C1 segment of cervical spinal cord (tissue), 14 donors: ENCODE results near the gene ABCA7.

Source experiments
- DNase-seq, 14 donors: peaks; one replicate each; lab custom pipeline; 2025; lab: John Stamatoyannopoulos, UW

The ABCA7 gene

GRCh38 chr19:1085053-1085658 is 45.2 kb downstream of the ABCA7 start:
- DNase-seq: no peak

- DNase-seq: no peak
These were observed 46.0 kb downstream of the ABCA7 start for GRCh38 chr19:1085676-1086442.

- no peak for DNase-seq
These were observed 46.7 kb downstream of the ABCA7 start for GRCh38 chr19:1086613-1087012.

DNA sequence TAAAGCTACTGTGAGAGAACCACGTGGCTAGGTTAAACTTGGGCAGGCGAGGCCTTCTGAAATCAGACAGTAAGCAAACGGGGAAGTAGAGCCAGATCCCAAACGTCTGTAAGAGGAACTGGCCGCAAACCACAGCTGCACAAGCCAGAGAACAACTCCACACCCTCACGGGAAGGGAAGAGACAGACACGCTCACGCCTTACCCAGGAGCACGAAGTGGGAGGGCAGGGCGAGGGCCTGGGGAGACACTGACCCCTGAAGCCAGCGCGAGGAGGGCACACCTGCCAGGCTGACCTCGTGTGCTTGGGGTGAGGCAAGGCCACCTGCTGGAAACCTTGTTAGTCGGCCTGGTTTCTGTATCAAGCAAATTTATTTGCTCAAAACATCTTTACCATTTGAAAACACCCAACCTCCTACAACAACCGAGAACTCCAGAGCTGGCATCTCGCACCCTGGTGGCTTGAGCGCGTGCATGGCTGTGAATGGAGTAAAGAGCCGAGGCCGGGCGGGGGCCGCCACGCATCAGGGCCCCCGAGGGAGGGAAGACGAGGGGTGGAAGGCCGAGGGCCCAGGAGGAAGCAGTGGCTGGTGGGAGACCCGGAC is 48.0 kb downstream of the ABCA7 start:
- DNase-seq: peak in 6 of 14 donors; percentile 19 to 50 (median 38)

- DNase-seq: no peak
These were observed 48.6 kb downstream of the ABCA7 start for GRCh38 chr19:1088416-1089010.

DNA sequence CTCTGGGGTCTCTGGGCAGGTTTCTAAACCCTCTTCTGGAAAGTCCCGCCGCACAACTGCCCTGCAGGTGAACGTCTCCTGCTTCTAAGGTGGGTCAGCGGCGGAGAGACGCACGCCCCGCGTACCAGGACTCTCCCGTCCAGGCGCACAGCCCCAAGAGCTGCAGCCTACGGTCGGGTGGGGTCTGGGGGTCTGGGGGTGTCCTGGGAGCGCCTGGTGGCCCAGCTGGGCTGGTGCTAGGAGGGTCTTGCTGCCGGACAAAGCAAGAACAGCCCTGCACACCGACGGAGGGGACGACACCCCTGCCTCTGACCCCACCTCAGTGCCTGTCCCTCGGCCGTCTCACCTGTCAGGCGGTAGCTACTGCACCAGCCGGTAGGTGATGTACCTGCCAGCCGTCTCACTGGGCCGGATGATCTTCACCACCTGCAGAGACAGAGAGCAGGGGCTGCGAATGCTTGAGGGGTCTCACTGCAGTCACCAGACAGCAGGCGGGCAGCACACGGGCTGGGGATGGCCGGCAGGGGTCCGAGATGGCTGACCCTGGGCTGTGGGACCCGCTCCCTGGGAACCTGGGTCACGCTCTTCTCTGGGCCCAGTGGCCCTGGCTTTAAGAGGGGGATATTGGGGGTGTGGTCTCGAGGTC is 49.3 kb downstream of the ABCA7 start:
- no peak for DNase-seq

GRCh38 chr19:1089891-1090290 is 50.0 kb downstream of the ABCA7 start:
- no peak for DNase-seq

- DNase-seq: no peak
These were observed 51.0 kb downstream of the ABCA7 start for GRCh38 chr19:1090731-1091543.

GRCh38 chr19:1091544-1092175 is 51.8 kb downstream of the ABCA7 start:
- no peak for DNase-seq

- no peak for DNase-seq
These were observed 53.4 kb downstream of the ABCA7 start for GRCh38 chr19:1093330-1093729.

DNA sequence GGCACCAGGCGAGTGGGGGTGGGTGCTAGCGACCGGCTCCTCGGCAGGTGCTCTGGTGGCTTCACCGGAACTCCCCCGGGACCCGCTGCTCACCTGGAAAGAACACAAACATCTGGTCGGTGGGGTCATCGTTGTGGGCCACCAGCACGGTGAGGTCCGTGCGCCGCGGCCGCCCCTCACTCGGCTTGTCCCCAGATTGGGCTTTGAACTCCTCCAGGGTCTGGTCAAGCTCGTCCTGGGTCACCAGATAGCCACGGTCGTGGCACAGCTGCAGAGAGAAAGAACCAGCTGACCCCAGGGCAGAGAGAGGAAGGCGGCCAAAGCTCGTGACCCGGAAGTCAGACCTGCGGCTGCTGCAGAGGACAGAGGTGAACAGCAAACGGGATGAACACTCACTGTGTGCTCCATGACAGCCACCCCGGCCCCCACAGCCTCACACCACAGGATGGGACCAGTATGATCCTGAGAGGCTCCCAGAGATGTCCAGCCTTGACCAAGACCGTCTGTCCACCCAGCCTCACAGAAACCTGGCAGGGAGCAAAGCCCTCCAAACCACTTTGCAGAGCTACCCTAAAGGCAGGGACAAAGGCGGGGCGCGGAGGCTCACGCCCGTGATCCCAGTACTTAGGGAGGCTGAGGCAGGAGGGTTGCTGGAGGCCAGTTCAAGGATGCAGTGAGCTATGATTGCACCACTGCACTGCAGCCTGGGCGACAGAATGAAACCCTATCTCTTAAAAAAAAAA is 54.1 kb downstream of the ABCA7 start:
- no peak for DNase-seq

GRCh38 chr19:1094655-1094977 is 54.7 kb downstream of the ABCA7 start:
- DNase-seq: no peak

DNA sequence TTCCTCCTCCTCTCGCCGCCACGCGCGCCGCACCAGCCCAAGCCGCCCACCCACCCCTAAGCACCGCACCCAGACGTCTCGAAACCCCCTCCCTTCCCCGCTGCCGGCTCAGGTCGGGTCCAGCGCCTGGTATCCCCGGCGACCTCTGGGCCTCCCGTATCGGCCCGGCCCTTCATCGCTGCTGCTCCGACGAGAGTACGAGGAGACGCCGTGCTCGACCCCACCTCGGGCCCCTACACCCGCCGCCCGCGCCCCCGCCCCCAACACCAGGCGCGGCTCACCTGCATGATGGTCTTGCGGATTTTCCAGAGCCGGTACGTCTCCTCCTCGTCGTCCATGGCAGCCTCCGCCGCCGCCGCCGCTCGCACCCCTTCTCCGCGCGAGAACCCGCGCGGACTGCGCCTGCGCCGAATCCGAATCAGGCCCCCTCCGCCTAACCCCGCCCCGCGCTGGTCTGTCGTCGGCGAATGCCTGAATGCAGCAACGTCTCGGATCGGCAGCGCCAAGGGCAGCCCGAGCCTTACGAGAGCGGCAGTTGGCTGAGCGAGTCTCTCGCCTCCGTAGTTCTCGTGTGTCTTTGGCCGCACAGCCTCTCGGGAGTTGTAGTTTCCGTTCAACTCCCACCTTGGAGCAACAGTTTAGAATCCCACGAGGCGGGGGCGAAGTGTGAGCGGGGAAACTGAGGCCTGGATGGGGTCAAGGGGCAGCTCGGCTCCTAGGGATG is 55.2 kb downstream of the ABCA7 start, which contains the start of gene POLR2E:
TSS of gene POLR2E (minus strand) at position 398 of the 724 bp plus-strand sequence. CDS start at position 338, 60 bp downstream.
- DNase-seq: peak; percentile 88 to 99 (median 96)

- DNase-seq: no peak
These were observed 57.9 kb downstream of the ABCA7 start for GRCh38 chr19:1097810-1098176.

DNA sequence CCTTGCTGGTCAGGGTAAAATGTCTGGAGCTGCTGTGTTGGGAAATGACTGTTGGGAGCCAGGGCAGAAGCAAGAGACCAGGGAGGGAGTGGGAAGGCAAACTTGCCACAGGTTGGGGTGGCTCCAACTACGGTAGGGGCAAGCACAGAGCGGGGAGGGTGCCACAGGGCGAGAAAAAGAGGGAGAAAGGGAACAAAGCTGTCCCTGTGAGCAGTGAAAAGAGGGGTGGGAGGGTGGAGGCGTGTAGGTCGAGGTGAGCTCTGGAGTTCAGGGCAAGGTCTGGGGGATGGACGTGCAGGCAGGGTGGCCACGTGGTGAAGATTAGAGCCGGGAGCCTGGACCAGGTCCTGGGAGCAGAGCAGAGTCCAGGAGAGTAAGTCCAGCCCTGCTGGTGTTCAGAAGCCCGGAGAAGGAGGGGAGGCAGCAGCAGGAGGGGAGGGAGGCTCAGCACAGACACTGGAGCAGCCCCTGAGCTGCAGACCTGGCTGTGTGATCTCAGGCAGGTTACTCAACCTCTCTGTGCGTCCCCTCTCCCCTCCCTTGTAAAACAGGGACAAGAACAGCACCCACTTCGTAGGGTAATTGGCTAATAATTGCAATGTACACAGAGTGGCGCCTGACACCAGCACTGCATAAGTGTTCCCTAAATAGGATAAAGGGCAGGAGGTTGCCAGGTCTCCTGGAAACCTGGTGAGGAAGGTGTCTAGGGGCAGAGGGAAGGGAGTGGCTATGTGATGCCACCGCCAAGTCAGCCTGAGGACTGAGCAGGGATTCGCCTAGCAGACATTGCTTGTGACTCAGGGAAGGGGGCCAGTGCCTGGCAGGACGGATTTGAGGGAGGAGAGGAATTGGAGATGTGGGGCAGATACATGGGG is 58.5 kb downstream of the ABCA7 start:
- DNase-seq: no peak

DNA sequence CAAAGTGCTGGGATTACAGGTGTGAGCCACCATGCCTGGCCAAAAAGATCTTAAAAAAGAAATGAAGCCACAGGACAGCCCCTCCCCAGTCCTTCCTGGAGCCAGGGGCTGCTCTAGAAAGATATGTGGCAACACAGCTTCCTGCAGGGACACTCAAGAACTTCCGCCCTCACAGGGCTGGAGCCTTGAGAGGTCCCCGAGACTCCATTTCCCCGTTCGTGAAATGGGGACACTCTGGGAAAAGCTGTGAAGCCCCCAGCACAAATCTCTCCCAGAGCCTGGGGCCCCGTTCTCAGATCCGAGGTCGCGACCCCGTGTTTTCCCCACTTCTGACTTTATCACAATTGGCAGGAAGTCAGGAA is 61.4 kb downstream of the ABCA7 start:
- peak in 3 of 14 donors; percentile 38 to 66 (median 64) for DNase-seq

- peak in 1 of 14 donors; percentile 15 for DNase-seq
These were observed 62.7 kb downstream of the ABCA7 start for GRCh38 chr19:1102407-1103131.
